ENCODE results near the gene PARL.

DNA sequence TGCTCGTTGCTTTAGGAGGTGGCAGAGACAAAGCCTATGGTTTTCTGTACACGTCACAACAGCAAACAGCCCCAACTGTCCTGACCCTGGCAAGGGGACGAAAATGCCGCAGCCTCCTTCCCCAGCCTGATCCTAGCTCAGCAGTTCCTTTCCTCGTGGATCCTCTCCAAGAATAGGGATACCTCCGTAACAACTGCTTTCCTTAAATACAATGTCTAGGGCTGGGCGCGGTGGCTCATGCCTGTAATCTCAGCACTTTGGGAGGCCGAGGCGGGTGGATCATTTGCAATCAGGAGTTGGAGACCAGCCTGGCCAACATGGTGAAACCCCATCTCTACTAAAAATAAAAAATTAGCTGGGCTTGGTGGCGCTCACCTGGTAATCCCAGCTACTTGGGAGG, 76.3 kb downstream of the PARL start:
- TF ChIP-seq POLR2AphosphoS5 (IDR thresholded peaks at IDR 0.05; ENCODE audit: low read depth, low read length) (no peak), TAF1 (IDR thresholded peaks at IDR 0.05; ENCODE audit: borderline replicate concordance, insufficient read depth, low read length) (no peak)
